WTC11 (cell line): Measurements from ENCODE around the gene SASS6. TPM values are rescaled to one million over a fixed set of nuclear protein-coding genes. Genes with fewer than 3 reads are reported as not detected.

Experiments
- ATAC-seq: fragments of 200-7000 bp; cut with Tn5 transposase; 2 replicates; pipeline ENCODE4 v1.10.0; 2021; ENCODE audit warnings: mild to moderate bottlenecking, moderate library complexity
- CTCF ChIA-PET: fragments of 300-600 bp; sonication (Branson Sonifier 250); formaldehyde crosslinking; loops from one replicate; lab custom pipeline; 2021; ENCODE audit warnings: antibody characterized with exemption; lab: Charles Lee
- POLR2A ChIA-PET: fragments of 350-600 bp; sonication (Branson Sonifier 250); formaldehyde crosslinking; loops from one replicate; lab custom pipeline; 2021; ENCODE audit warnings: antibody characterized with exemption; lab: Charles Lee
- DNase-seq: peaks from one replicate; pipeline ENCODE4 v3.0.0; 2021; ENCODE audit warnings: low spot score
- H3K27ac Mint-ChIP-seq: 2 replicates; pipeline ENCODE4 v1.8.0; 2021; ENCODE audit warnings: mixed read lengths
- H3K27me3 Mint-ChIP-seq: 2 replicates; pipeline ENCODE4 v1.8.0; 2021; ENCODE audit warnings: low read depth, mild to moderate bottlenecking, moderate library complexity, mixed read lengths
- H3K36me3 Mint-ChIP-seq: 2 replicates; pipeline ENCODE4 v1.8.0; 2021; ENCODE audit warnings: mixed read lengths
- H3K4me1 Mint-ChIP-seq: 2 replicates; pipeline ENCODE4 v1.8.0; 2022; ENCODE audit warnings: mixed read lengths
- H3K4me3 Mint-ChIP-seq: 2 replicates; pipeline ENCODE4 v1.8.0; 2021; ENCODE audit warnings: mild to moderate bottlenecking, moderate library complexity, mixed read lengths
- H3K9me3 Mint-ChIP-seq: 2 replicates; pipeline ENCODE4 v1.8.0; 2021; ENCODE audit warnings: mixed read lengths
- ARID4B ChIP-seq: sonication (generic); formaldehyde crosslinking; IDR thresholded peaks from 2 replicates; pipeline ENCODE4 v1.8.0; 2023; ENCODE audit warnings: missing genetic modification reagents, mild to moderate bottlenecking, borderline replicate concordance
- ELF4 ChIP-seq: sonication (generic); formaldehyde crosslinking; IDR thresholded peaks from 2 replicates; pipeline ENCODE4 v1.8.1; 2022; ENCODE audit warnings: low read depth, mild to moderate bottlenecking, moderate library complexity, missing genetic modification reagents
- ETV6 ChIP-seq: sonication (generic); formaldehyde crosslinking; IDR thresholded peaks from 2 replicates; pipeline ENCODE4 v1.8.1; 2022; ENCODE audit warnings: mild to moderate bottlenecking, missing genetic modification reagents
- FOXJ3 ChIP-seq: sonication (generic); formaldehyde crosslinking; IDR thresholded peaks from 2 replicates; pipeline ENCODE4 v1.9.0; 2021; ENCODE audit warnings: missing genetic modification reagents, mild to moderate bottlenecking, borderline replicate concordance
- FOXK1 ChIP-seq: sonication (generic); formaldehyde crosslinking; IDR thresholded peaks from 2 replicates; pipeline ENCODE4 v1.8.0; 2022; ENCODE audit warnings: mild to moderate bottlenecking, moderate library complexity, missing genetic modification reagents
- FOXP1 ChIP-seq: sonication (generic); formaldehyde crosslinking; IDR thresholded peaks from 2 replicates; pipeline ENCODE4 v1.8.0; 2022; ENCODE audit warnings: missing genetic modification reagents, mild to moderate bottlenecking, moderate library complexity, borderline replicate concordance
- GRHL2 ChIP-seq: fragments of 250-450 bp; sonication (Bioruptor Pico); IDR thresholded peaks from 2 replicates; pipeline ENCODE4 v1.8.0; 2022; ENCODE audit warnings: mild to moderate bottlenecking, moderate library complexity; ENCODE audit not compliant: insufficient replicate concordance, severe bottlenecking
- JUN ChIP-seq: sonication (generic); formaldehyde crosslinking; IDR thresholded peaks from 2 replicates; pipeline ENCODE4 v1.8.0; 2023; ENCODE audit warnings: mild to moderate bottlenecking, missing genetic modification reagents
- KAT7 ChIP-seq: sonication (generic); formaldehyde crosslinking; IDR thresholded peaks from 2 replicates; pipeline ENCODE4 v1.8.1; 2023; ENCODE audit warnings: missing genetic modification reagents, mild to moderate bottlenecking, borderline replicate concordance
- MLX ChIP-seq: sonication (generic); formaldehyde crosslinking; IDR thresholded peaks from 2 replicates; pipeline ENCODE4 v1.8.1; 2023; ENCODE audit warnings: mild to moderate bottlenecking, missing genetic modification reagents, moderate library complexity
- MYBL2 ChIP-seq: sonication (generic); formaldehyde crosslinking; IDR thresholded peaks from 2 replicates; pipeline ENCODE4 v1.8.1; 2023; ENCODE audit warnings: mild to moderate bottlenecking, moderate library complexity, missing genetic modification reagents
- SMAD3 ChIP-seq: sonication (generic); formaldehyde crosslinking; IDR thresholded peaks from 2 replicates; pipeline ENCODE4 v1.8.0; 2022; ENCODE audit warnings: missing genetic modification reagents, mild to moderate bottlenecking, borderline replicate concordance
- SP1 ChIP-seq: sonication (generic); formaldehyde crosslinking; conservative IDR thresholded peaks from 2 replicates; pipeline ENCODE4 v1.8.1; 2022; ENCODE audit warnings: missing genetic modification reagents
- STAT6 ChIP-seq: sonication (generic); formaldehyde crosslinking; conservative IDR thresholded peaks from 2 replicates; pipeline ENCODE4 v1.8.1; 2023; ENCODE audit warnings: mild to moderate bottlenecking, low read depth, missing genetic modification reagents, moderate library complexity
- ZNF121 ChIP-seq: sonication (generic); formaldehyde crosslinking; IDR thresholded peaks from 2 replicates; pipeline ENCODE4 v1.8.0; 2023; ENCODE audit warnings: missing genetic modification reagents
- ZNF317 ChIP-seq: sonication (generic); formaldehyde crosslinking; IDR thresholded peaks from 2 replicates; pipeline ENCODE4 v1.8.1; 2023; ENCODE audit warnings: low read depth, mild to moderate bottlenecking, moderate library complexity, missing genetic modification reagents, borderline replicate concordance
- ZNF425 ChIP-seq: fragments of 250-450 bp; sonication (Bioruptor Pico); conservative IDR thresholded peaks from 2 replicates; pipeline ENCODE4 v1.9.0; 2021; ENCODE audit warnings: mild to moderate bottlenecking
- total RNA-seq: library from RNA; stranded (reverse); gene quantifications from 3 replicates; pipeline ENCODE4 v1.2.3, GENCODE V29; 2021
- TF ChIP-seq, protein P1 (sequence below): fragments of 250-450 bp; sonication (Bioruptor Pico); IDR thresholded peaks from 2 replicates; pipeline ENCODE4 v1.9.0; 2021; ENCODE audit warnings: mild to moderate bottlenecking, borderline replicate concordance
- TF ChIP-seq, protein P2 (sequence below): sonication (generic); formaldehyde crosslinking; IDR thresholded peaks from 2 replicates; pipeline ENCODE4 v1.8.0; 2022; ENCODE audit warnings: mild to moderate bottlenecking, missing genetic modification reagents

SASS6 gene
- total RNA-seq, 1 experiment from 2014 or later, result 13.6 TPM

DNA sequence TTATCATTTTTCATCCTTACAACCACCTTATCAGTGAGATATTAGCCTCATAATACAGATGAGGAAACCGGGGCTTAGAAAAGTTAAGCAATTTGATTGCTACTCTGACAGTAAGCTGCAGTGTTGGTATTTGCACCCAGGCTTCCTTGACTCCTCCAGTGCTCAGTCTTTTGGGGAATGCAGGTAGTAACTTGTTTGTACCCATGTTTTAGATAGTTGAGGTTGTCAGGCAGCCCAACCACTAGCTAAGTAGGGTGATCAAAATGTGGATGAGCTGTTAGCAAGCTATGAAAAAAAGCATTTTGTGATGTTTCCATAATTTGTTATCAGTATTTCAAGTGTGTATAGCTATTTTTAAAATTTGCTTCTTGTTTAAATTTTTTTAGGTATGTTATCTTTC lies 80.8 kb downstream of the SASS6 start:
- H3K9me3 Mint-ChIP-seq, result no peaks in the 10 kb centered on the region
- POLR2A ChIA-PET, result interaction anchor here (0.6 kb wide), 1 partner anchor 120 kb away, joined by 5 read pairs; no protein-coding TSS in a partner anchor
- no peak for TF ChIP-seq FOXP1 (CRISPR knock-in tag)
- TF ChIP-seq, all 79 proteins: peak for 0
- H3K4me3 Mint-ChIP-seq, result no peak overlapping the region
- 0 out of 2 replicates have a peak overlapping the region, but pooled peaks have one; percentile 3 for H3K27ac Mint-ChIP-seq
- CTCF ChIA-PET, result no interaction called here
- H3K36me3 Mint-ChIP-seq, result peaks cover 3% of the 10 kb centered on the region; the same call in 1 of the 2 replicates
- H3K27me3 Mint-ChIP-seq, result no peaks in the 10 kb centered on the region
- DNase-seq, result no peak
- no peak for ATAC-seq
- H3K4me1 Mint-ChIP-seq, result peaks cover 29% of the 10 kb centered on the region

DNA sequence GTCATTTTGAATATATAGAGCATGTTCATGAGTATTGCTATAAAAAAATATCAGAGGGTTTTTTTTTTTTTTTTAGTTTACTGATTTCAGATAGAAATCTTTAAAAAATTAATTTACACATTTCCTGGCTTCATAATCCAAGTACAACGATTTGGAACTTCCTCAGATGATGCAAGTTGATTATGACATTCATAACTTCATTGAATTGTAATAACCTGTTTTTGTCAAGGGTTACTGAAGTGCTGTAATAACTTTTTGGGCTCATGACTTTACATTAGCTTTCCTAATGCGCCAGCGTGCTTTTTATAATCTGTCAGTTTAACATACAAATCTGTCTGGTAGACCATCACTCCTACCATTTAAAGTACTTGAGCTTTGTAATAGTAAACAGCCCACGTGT lies 81.3 kb downstream of the SASS6 start:
- peaks cover 34% of the 10 kb centered on the region for H3K4me1 Mint-ChIP-seq
- ChIA-PET CTCF (no interaction called here), POLR2A (no interaction called here)
- peaks cover 3% of the 10 kb centered on the region; the same call in 1 of the 2 replicates for H3K36me3 Mint-ChIP-seq
- H3K27ac Mint-ChIP-seq, result no peak overlapping the region
- no peaks in the 10 kb centered on the region for H3K27me3 Mint-ChIP-seq
- DNase-seq (no peak), ATAC-seq (no peak)
- H3K9me3 Mint-ChIP-seq, result no peaks in the 10 kb centered on the region
- H3K4me3 Mint-ChIP-seq, result no peak overlapping the region
- TF ChIP-seq, protein P1, sequence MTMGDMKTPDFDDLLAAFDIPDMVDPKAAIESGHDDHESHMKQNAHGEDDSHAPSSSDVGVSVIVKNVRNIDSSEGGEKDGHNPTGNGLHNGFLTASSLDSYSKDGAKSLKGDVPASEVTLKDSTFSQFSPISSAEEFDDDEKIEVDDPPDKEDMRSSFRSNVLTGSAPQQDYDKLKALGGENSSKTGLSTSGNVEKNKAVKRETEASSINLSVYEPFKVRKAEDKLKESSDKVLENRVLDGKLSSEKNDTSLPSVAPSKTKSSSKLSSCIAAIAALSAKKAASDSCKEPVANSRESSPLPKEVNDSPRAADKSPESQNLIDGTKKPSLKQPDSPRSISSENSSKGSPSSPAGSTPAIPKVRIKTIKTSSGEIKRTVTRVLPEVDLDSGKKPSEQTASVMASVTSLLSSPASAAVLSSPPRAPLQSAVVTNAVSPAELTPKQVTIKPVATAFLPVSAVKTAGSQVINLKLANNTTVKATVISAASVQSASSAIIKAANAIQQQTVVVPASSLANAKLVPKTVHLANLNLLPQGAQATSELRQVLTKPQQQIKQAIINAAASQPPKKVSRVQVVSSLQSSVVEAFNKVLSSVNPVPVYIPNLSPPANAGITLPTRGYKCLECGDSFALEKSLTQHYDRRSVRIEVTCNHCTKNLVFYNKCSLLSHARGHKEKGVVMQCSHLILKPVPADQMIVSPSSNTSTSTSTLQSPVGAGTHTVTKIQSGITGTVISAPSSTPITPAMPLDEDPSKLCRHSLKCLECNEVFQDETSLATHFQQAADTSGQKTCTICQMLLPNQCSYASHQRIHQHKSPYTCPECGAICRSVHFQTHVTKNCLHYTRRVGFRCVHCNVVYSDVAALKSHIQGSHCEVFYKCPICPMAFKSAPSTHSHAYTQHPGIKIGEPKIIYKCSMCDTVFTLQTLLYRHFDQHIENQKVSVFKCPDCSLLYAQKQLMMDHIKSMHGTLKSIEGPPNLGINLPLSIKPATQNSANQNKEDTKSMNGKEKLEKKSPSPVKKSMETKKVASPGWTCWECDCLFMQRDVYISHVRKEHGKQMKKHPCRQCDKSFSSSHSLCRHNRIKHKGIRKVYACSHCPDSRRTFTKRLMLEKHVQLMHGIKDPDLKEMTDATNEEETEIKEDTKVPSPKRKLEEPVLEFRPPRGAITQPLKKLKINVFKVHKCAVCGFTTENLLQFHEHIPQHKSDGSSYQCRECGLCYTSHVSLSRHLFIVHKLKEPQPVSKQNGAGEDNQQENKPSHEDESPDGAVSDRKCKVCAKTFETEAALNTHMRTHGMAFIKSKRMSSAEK (CRISPR knock-in tag), result no peak
- TF ChIP-seq ZNF121 (CRISPR knock-in tag) (no peak), MLX (CRISPR knock-in tag) (no peak), MYBL2 (no peak), ARID4B (no peak), SMAD3 (CRISPR knock-in tag) (no peak), ZNF425 (CRISPR knock-in tag) (no peak), JUN (CRISPR knock-in tag) (no peak), SP1 (CRISPR knock-in tag) (no peak), KAT7 (CRISPR knock-in tag) (no peak), FOXK1 (CRISPR knock-in tag) (no peak), ZNF317 (CRISPR knock-in tag) (no peak), ELF4 (no peak), FOXJ3 (CRISPR knock-in tag) (no peak), STAT6 (no peak), GRHL2 (CRISPR knock-in tag) (no peak), ETV6 (CRISPR knock-in tag) (no peak)
- TF ChIP-seq, protein P2, sequence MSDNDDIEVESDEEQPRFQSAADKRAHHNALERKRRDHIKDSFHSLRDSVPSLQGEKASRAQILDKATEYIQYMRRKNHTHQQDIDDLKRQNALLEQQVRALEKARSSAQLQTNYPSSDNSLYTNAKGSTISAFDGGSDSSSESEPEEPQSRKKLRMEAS (CRISPR knock-in tag), result no peak
